BE2C (cell line): Measurements from ENCODE around the gene CDKN1A.

ENCODE experiments used
- DNase-seq: peaks from one replicate; pipeline ENCODE4 v3.0.0-alpha.2; 2020
- H3K27me3 ChIP-seq: fragments of 250-450 bp; sonication (Bioruptor Pico); 2 replicates; pipeline ENCODE4 v1.5.1; 2020; ENCODE audit warnings: mild to moderate bottlenecking
- H3K36me3 ChIP-seq: fragments of 250-450 bp; sonication (Bioruptor Pico); 2 replicates; pipeline ENCODE4 v1.5.1; 2020; ENCODE audit warnings: mild to moderate bottlenecking
- H3K4me1 ChIP-seq: fragments of 250-450 bp; sonication (Bioruptor Pico); 2 replicates; pipeline ENCODE4 v1.5.1; 2020
- H3K4me3 ChIP-seq: 2 replicates; pipeline ENCODE4 v1.5.1; 2011; ENCODE audit warnings: low read depth, low read length
- H3K9me3 ChIP-seq: fragments of 250-450 bp; sonication (Bioruptor Pico); 2 replicates; pipeline ENCODE4 v1.5.1; 2020
- TF ChIP-seq, protein P1 (sequence below): IDR thresholded peaks from 2 replicates; pipeline ENCODE4 v1.5.1; 2012; ENCODE audit warnings: mild to moderate bottlenecking, low read depth, low read length

CDKN1A gene

DNA sequence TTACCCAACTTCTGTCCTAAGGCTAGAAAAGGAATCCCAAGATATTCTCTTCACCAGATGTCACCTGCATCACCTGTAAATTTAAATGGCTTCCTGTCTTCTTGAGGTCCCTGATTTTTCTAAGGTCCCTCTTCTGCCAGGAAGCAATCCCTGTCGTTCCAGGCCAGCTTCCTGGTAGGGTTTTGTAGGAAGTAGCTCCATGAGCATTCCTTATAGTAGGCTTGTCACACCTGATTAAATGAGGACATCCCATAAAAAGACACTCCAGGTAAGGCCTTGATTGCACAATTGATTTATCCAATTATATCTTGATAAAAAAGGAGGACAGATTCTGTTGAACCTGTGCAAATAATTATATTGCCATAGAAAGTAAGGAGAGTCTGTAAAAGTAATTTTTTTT lies 27.8 kb downstream of the CDKN1A start:
- Histone ChIP-seq H3K9me3 (no peaks in the 10 kb centered on the region), H3K36me3 (no peaks in the 10 kb centered on the region), H3K27me3 (no peaks in the 10 kb centered on the region), H3K4me1 (no peaks in the 10 kb centered on the region), H3K4me3 (no peak overlapping the region)
- TF ChIP-seq, protein P1, sequence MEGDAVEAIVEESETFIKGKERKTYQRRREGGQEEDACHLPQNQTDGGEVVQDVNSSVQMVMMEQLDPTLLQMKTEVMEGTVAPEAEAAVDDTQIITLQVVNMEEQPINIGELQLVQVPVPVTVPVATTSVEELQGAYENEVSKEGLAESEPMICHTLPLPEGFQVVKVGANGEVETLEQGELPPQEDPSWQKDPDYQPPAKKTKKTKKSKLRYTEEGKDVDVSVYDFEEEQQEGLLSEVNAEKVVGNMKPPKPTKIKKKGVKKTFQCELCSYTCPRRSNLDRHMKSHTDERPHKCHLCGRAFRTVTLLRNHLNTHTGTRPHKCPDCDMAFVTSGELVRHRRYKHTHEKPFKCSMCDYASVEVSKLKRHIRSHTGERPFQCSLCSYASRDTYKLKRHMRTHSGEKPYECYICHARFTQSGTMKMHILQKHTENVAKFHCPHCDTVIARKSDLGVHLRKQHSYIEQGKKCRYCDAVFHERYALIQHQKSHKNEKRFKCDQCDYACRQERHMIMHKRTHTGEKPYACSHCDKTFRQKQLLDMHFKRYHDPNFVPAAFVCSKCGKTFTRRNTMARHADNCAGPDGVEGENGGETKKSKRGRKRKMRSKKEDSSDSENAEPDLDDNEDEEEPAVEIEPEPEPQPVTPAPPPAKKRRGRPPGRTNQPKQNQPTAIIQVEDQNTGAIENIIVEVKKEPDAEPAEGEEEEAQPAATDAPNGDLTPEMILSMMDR: no peak
- no peak for DNase-seq

DNA sequence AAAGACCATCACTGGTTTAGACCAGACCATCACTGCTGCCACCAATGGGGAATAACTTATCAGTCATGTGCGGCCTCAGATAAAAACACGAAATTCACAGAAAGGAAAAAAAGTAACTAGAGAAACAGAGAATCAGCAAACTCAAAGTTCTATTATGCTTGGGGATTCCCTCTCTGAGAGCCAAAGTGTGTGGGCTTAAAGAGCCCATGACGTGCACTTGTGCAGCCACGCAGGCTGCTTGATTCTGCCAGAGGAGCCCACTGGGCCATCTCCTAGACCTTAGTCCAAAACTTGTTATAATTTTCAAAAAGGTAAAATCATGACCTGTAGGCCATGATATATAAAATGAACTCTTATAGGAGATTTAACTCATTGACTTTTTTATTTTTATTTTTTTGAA lies 34.3 kb downstream of the CDKN1A start:
- H3K4me1 ChIP-seq: no peaks in the 10 kb centered on the region
- H3K36me3 ChIP-seq: no peaks in the 10 kb centered on the region
- no peak overlapping the region for H3K4me3 ChIP-seq
- H3K27me3 ChIP-seq: no peaks in the 10 kb centered on the region
- no peaks in the 10 kb centered on the region for H3K9me3 ChIP-seq
- TF ChIP-seq, protein P1: no peak
- no peak for DNase-seq

DNA sequence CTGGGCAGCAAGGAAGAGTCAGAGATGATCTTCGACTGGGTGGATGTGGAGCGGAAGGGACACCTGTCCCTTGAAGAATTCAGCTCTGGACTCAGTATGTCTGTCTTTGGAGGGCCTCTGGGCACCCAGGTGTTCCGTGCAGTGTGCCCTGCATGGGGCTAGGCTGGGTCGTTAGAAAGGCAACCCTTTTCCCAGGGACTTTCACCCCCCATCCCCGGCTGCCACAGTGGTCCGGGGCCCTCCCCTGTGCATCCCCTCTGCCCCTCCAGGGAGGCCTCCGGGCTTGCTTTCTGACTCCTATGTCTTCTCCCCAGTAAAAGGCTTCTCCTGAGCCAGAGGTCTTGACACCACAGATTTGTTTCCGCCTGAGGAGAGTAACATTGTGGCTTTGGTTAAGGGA lies 35.3 kb downstream of the CDKN1A start:
- Histone ChIP-seq H3K4me1 (no peaks in the 10 kb centered on the region), H3K36me3 (no peaks in the 10 kb centered on the region), H3K27me3 (no peaks in the 10 kb centered on the region), H3K4me3 (no peak overlapping the region), H3K9me3 (no peaks in the 10 kb centered on the region)
- no peak for DNase-seq
- TF ChIP-seq, protein P1: no peak

DNA sequence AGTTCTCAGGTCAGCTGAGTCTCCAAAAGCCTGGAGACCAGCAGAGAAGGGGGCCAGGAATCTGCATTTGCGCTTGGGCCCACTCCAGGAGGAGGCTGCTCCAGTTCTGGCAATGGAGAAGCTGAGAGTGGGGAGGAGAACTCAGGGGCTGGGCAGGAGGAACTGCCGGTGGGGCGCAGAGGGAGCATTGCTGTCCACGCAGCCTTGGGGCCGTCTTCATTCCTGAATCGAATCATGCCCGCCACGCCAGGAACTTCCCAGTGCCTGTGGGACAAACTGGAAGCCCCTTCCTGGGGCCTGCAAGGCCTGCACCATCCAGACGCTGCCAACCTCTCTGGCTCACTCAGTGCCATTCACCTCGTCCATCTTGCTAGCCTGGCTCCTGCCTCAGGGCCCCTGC lies 36.0 kb downstream of the CDKN1A start:
- no peak overlapping the region for H3K4me3 ChIP-seq
- DNase-seq: no peak
- H3K4me1 ChIP-seq: no peaks in the 10 kb centered on the region
- H3K36me3 ChIP-seq: no peaks in the 10 kb centered on the region
- H3K27me3 ChIP-seq: no peaks in the 10 kb centered on the region
- H3K9me3 ChIP-seq: no peaks in the 10 kb centered on the region
- TF ChIP-seq, protein P1: no peak

DNA sequence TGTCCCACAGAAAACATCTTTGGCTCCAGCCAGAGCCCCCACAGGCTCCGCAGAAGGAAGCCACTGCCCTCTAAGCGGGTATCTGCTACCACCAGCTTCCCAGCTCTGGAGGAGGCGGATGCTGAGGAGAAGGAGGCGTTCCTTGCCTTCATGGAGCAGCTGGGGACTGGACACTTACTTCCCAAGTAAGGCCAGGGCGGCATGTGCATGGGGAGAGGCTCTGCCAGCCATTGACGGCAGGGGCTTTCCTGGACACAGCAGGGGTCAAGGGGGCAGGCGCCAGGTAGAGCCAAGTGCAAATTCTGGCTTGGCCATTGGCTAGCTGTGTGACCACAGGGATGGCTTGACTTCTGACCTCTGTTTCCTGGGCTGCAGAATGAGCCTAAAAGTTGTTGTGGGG lies 37.0 kb downstream of the CDKN1A start:
- Histone ChIP-seq H3K4me1 (no peaks in the 10 kb centered on the region), H3K9me3 (no peaks in the 10 kb centered on the region), H3K27me3 (no peaks in the 10 kb centered on the region), H3K4me3 (no peak overlapping the region), H3K36me3 (no peaks in the 10 kb centered on the region)
- no peak for DNase-seq
- TF ChIP-seq, protein P1: no peak

DNA sequence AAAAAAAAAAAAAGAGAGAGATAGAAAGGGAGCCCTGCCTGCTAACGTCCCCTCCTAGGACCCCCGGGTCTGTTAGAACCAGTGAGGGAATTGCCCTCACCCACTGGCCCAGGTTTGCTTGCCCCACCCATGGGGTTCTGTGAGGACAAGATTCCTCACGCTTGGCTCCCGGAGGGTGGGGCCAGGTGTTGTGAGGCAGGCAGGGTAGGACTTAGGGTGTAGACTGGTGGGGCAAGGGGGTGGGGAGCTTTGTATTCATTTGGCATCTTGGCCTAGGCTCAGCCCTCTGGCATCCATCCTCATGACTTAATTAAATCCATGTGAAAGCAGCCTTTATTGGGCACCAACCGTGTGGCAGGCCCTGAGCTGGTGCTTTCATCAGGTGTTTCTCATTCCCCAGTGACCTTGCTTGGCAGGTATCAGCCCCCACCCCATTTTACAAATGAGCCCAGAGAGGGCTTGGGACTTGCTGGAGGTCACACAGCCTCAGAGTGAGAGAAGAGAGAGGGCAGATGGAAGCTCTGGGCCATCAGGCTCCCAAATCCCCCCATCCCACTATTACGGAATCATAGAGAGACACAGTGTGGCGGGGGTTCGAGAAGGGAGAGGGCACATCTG lies 38.1 kb downstream of the CDKN1A start:
- H3K36me3 ChIP-seq: no peaks in the 10 kb centered on the region
- H3K27me3 ChIP-seq: no peaks in the 10 kb centered on the region
- H3K4me3 ChIP-seq: no peak overlapping the region
- no peak for DNase-seq
- no peaks in the 10 kb centered on the region for H3K9me3 ChIP-seq
- H3K4me1 ChIP-seq: no peaks in the 10 kb centered on the region
- TF ChIP-seq, protein P1: no peak
